ENCODE results near the gene CACNA2D3. TPM values are rescaled to one million over a fixed set of nuclear protein-coding genes. Genes with fewer than 3 reads are reported as not detected.

Gene CACNA2D3
- total RNA-seq, 1 donor from 2014 or later = 0.17 TPM

DNA sequence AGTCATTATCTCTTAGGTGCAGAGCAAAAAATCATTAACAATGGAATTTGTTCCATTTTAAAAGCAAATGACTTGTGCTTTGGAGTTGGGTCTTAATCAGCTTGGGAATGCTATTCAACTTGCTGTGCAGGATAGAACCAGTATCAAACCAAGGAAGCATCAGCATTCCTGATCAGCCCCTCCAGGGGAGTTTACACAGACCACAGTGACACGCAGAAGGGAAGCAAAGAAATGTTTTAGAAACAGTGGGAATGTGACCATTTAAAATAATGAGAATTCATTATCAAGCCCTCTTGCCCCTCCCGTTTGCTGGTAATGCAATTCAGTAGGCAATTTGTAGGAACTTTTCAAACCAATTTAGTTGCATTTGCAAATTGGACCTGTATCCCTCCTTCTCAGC is 650.4 kb downstream of the CACNA2D3 start:
- Histone ChIP-seq H3K4me3 (ENCODE audit: low read depth, low read length) (no peak overlapping the region), H3K36me3 (ENCODE audit: control insufficient read depth, insufficient read depth, low read length) (no peaks in the 10 kb centered on the region), H3K27me3 (ENCODE audit: control insufficient read depth, insufficient read depth, low read length) (no peaks in the 10 kb centered on the region)
- no peak for TF ChIP-seq CTCF (IDR thresholded peaks at IDR 0.05; ENCODE audit: insufficient read depth, low read length, poor library complexity, severe bottlenecking)
- DNase-seq (ENCODE audit: low read depth) = no peak

DNA sequence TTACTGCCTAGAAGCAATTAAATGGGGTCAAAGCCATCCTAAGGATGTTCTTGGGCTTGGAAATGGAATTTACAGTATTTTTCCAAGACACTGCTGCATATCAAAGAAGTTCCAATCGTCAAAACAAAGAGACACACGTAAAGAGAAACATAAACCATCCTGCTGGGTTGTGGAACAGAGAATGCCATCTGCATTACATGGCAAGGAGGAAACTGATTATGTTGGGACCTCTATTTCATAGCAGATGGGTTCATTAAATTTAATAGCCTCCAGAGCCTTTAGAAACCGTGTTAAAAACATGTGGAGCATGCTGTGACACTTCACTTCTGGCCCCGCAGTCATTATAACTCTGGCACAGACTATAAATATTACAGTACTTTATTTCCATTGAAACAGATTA is 650.9 kb downstream of the CACNA2D3 start:
- Histone ChIP-seq H3K27me3 (ENCODE audit: control insufficient read depth, insufficient read depth, low read length) (no peaks in the 10 kb centered on the region), H3K36me3 (ENCODE audit: control insufficient read depth, insufficient read depth, low read length) (no peaks in the 10 kb centered on the region), H3K4me3 (ENCODE audit: low read depth, low read length) (no peak overlapping the region)
- DNase-seq (ENCODE audit: low read depth) = no peak
- no peak for TF ChIP-seq CTCF (IDR thresholded peaks at IDR 0.05; ENCODE audit: insufficient read depth, low read length, poor library complexity, severe bottlenecking)

- no peak for DNase-seq (ENCODE audit: low read depth)
- H3K27me3 ChIP-seq (ENCODE audit: control insufficient read depth, insufficient read depth, low read length) = no peaks in the 10 kb centered on the region
- no peak overlapping the region for H3K4me3 ChIP-seq (ENCODE audit: low read depth, low read length)
- no peaks in the 10 kb centered on the region for H3K36me3 ChIP-seq (ENCODE audit: control insufficient read depth, insufficient read depth, low read length)
- TF ChIP-seq CTCF (IDR thresholded peaks at IDR 0.05; ENCODE audit: insufficient read depth, low read length, poor library complexity, severe bottlenecking) = no peak
These were observed 654.2 kb downstream of the CACNA2D3 start for GRCh38 chr3:54776601-54777000.

DNA sequence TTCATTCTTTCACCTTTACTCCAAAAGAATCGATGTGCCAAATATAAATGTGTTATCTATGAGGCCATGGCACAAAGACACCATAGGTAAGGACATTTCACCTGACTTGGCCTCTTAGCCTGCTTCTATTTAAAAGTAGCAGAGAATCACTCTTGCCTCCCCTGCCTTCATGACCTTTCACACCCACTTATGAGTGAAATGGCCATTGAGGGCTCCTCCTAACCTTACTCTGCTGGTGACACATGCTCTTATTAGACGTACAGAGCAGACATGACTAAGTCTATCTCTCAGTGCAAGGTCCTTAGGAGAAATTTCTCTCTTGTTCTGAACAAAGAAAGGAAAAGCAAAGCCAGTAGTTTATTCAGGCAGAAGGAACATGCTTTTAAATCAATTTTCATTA is 654.8 kb downstream of the CACNA2D3 start:
- Histone ChIP-seq H3K4me3 (ENCODE audit: low read depth, low read length) (no peak overlapping the region), H3K27me3 (ENCODE audit: control insufficient read depth, insufficient read depth, low read length) (no peaks in the 10 kb centered on the region), H3K36me3 (ENCODE audit: control insufficient read depth, insufficient read depth, low read length) (no peaks in the 10 kb centered on the region)
- DNase-seq (ENCODE audit: low read depth) = no peak
- TF ChIP-seq CTCF (IDR thresholded peaks at IDR 0.05; ENCODE audit: insufficient read depth, low read length, poor library complexity, severe bottlenecking) = no peak

DNA sequence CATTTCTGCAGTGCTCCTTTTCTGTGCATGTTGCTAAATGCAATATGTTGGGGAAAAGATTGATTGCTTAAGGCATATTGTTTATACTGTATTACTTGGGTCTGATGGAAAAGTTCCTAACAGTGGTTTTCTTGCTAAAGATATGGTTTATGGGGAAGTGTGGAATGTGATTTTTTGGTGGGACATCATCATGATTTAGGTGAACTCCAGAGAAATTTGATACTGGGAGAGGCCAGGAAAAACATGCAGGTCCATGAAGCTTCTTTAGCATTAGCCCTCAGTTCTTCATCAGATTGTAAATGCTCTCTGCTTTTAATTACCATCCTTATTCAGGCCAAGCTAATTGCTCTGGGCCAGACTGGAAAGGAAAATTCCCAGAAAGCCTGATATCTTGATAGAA is 658.0 kb downstream of the CACNA2D3 start:
- no peak for DNase-seq (ENCODE audit: low read depth)
- no peaks in the 10 kb centered on the region for H3K36me3 ChIP-seq (ENCODE audit: control insufficient read depth, insufficient read depth, low read length)
- no peak for TF ChIP-seq CTCF (IDR thresholded peaks at IDR 0.05; ENCODE audit: insufficient read depth, low read length, poor library complexity, severe bottlenecking)
- no peaks in the 10 kb centered on the region for H3K27me3 ChIP-seq (ENCODE audit: control insufficient read depth, insufficient read depth, low read length)
- no peak overlapping the region for H3K4me3 ChIP-seq (ENCODE audit: low read depth, low read length)

- TF ChIP-seq CTCF (IDR thresholded peaks at IDR 0.05; ENCODE audit: insufficient read depth, low read length, poor library complexity, severe bottlenecking) = no peak
- H3K4me3 ChIP-seq (ENCODE audit: low read depth, low read length) = no peak overlapping the region
- no peaks in the 10 kb centered on the region for H3K27me3 ChIP-seq (ENCODE audit: control insufficient read depth, insufficient read depth, low read length)
- no peak for DNase-seq (ENCODE audit: low read depth)
- no peaks in the 10 kb centered on the region for H3K36me3 ChIP-seq (ENCODE audit: control insufficient read depth, insufficient read depth, low read length)
These were observed 659.4 kb downstream of the CACNA2D3 start for GRCh38 chr3:54781728-54782127.
